ENCODE measurements around the gene TMEM255B.

DNA sequence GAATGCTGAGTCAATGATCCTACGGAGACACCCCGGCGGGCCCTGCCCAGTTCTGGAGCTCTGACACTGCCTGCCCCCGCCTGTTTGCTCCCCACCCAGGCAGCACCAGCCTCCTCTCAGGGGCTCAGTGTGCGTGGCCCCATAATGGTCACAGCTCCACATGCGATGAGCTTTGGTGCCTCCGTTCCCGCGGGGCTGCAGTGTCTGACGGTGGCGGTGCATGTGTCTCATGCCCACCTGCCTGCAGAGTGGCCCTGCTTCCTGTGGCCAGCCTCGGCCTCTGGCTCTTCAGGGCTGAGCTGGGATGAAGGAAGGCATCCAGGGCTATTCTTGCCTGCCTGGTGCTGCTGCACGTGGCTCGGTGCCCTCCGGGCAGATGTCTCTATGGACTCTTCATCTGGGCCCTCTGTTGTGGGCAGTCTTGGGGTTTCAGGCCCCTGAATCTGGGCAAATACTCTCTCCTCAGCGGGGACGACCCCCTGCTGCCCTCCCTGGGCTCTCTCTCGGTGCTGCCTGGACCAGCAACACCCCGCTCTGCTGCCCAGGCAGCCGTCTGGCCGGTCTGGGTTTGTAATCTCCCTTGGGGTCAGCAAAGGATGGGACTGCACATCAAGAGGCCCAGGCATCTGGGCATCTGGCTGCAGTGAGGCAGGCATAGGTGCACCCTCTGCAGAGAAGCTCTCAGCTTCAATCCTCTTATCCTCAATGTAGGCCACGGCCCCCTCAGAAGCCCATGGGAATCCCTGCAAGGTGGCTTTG is 19.3 kb upstream of the TMEM255B start:
- TF ChIP-seq, protein P1, sequence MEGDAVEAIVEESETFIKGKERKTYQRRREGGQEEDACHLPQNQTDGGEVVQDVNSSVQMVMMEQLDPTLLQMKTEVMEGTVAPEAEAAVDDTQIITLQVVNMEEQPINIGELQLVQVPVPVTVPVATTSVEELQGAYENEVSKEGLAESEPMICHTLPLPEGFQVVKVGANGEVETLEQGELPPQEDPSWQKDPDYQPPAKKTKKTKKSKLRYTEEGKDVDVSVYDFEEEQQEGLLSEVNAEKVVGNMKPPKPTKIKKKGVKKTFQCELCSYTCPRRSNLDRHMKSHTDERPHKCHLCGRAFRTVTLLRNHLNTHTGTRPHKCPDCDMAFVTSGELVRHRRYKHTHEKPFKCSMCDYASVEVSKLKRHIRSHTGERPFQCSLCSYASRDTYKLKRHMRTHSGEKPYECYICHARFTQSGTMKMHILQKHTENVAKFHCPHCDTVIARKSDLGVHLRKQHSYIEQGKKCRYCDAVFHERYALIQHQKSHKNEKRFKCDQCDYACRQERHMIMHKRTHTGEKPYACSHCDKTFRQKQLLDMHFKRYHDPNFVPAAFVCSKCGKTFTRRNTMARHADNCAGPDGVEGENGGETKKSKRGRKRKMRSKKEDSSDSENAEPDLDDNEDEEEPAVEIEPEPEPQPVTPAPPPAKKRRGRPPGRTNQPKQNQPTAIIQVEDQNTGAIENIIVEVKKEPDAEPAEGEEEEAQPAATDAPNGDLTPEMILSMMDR (IDR thresholded peaks at IDR 0.05 in 2 of 3, conservative IDR thresholded peaks at IDR 0.05 in 1 of 3; ENCODE audit: borderline replicate concordance in 1 of 3, insufficient read depth in 1 of 3, low read depth in 2 of 3, low read length in 2 of 3), result no peak
- no peak for TF ChIP-seq CEBPB (IDR thresholded peaks at IDR 0.05; ENCODE audit: low read depth)
- no peak for TF ChIP-seq ZNF274 (IDR thresholded peaks at IDR 0.05; ENCODE audit: low read depth, low read length)
- TF ChIP-seq, protein P2, sequence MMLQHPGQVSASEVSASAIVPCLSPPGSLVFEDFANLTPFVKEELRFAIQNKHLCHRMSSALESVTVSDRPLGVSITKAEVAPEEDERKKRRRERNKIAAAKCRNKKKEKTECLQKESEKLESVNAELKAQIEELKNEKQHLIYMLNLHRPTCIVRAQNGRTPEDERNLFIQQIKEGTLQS (IDR thresholded peaks at IDR 0.05), result no peak
- TF ChIP-seq POLR2AphosphoS5 (IDR thresholded peaks at IDR 0.05; ENCODE audit: low read depth, low read length), result no peak
